Activated T-helper 1 cell treated with anti-CD3 and anti-CD28 coated beads, Interleukin-12 subunit alpha, Interleukin-12 subunit beta, Interleukin-2, Interleukin-4 antibody, amounts not matched to agents 30 ng/mL and 10 ng/mL and 1 ng/mL, durations not matched to agents 14 hours and 24 hours and 36 hours (primary cell): ENCODE data around the gene CYREN. TPM values are rescaled to one million over a fixed set of nuclear protein-coding genes. Genes with fewer than 3 reads are reported as not detected.
"Not testable (repeated sequence)": the region's sequence is repeated elsewhere in the genome, so short reads cannot be mapped to it uniquely, and the experiment has no call there.

Experiments used
- DNase-seq: peaks from one replicate; pipeline ENCODE4 v3.0.0; 2021; ENCODE audit warnings: low spot score
- H3K27ac Mint-ChIP-seq: one replicate; pipeline ENCODE4 v1.8.0; 2021; ENCODE audit warnings: mild to moderate bottlenecking, mixed read lengths
- H3K27me3 Mint-ChIP-seq: one replicate; pipeline ENCODE4 v1.8.0; 2022; ENCODE audit warnings: mild to moderate bottlenecking, moderate library complexity, mixed read lengths; ENCODE audit not compliant: insufficient read depth
- H3K36me3 Mint-ChIP-seq: one replicate; pipeline ENCODE4 v1.8.0; 2021; ENCODE audit warnings: low read depth, mixed read lengths
- H3K4me1 Mint-ChIP-seq: one replicate; pipeline ENCODE4 v1.8.0; 2021; ENCODE audit warnings: low read depth, mixed read lengths
- H3K4me3 Mint-ChIP-seq: one replicate; pipeline ENCODE4 v1.8.0; 2021; ENCODE audit warnings: mild to moderate bottlenecking, moderate library complexity, mixed read lengths
- H3K9me3 Mint-ChIP-seq: one replicate; pipeline ENCODE4 v1.8.0; 2021; ENCODE audit warnings: mixed read lengths
- intact Hi-C: fragments of 100-400 bp; cut with micrococcal nuclease; formaldehyde crosslinking; loops from one replicate; pipeline ENCODE4 v1.15.1; 2024
- total RNA-seq: library from RNA; stranded (reverse); gene quantifications from 2 replicates; pipeline ENCODE4 v1.2.3, GENCODE V29; 2022

Gene CYREN
- total RNA-seq, 1 donor from 2014 or later: 58.9 TPM

- Mint-ChIP-seq H3K36me3 (no peaks in the 10 kb centered on the region), H3K4me3 (no peak overlapping the region)
Measured at GRCh38 chr7:135143885-135144668, 26.4 kb downstream of the CYREN start.

GRCh38 chr7:135129579-135129978, 40.9 kb downstream of the CYREN start:
- Mint-ChIP-seq H3K4me3 (no peak overlapping the region), H3K9me3 (peaks cover 10% of the 10 kb centered on the region), H3K4me1 (no peaks in the 10 kb centered on the region), H3K27ac (no peak overlapping the region), H3K36me3 (no peaks in the 10 kb centered on the region), H3K27me3 (peaks cover 2% of the 10 kb centered on the region)
- DNase-seq: no peak
- intact Hi-C loops: no loop called here

More at GRCh38 chr7:135143885-135144668, 26.4 kb downstream of the CYREN start:
- intact Hi-C loops: no loop called here
- Mint-ChIP-seq H3K4me1 (peaks cover 28% of the 10 kb centered on the region), H3K27me3 (no peaks in the 10 kb centered on the region), H3K9me3 (peaks cover 3% of the 10 kb centered on the region), H3K27ac (no peak overlapping the region)
- no peak for DNase-seq

- Mint-ChIP-seq H3K9me3 (peaks cover 11% of the 10 kb centered on the region), H3K27ac (no peak overlapping the region), H3K4me1 (no peaks in the 10 kb centered on the region), H3K4me3 (no peak overlapping the region), H3K27me3 (peaks cover 2% of the 10 kb centered on the region), H3K36me3 (no peaks in the 10 kb centered on the region)
- DNase-seq: no peak
- intact Hi-C loops: no loop called here
Measured at GRCh38 chr7:135128931-135129330, 41.6 kb downstream of the CYREN start.

- H3K4me1 Mint-ChIP-seq, H3K27me3 Mint-ChIP-seq, H3K4me3 Mint-ChIP-seq, H3K27ac Mint-ChIP-seq, H3K36me3 Mint-ChIP-seq, DNase-seq, intact Hi-C loops: not testable (repeated sequence)
- peaks cover 18% of the 10 kb centered on the region for H3K9me3 Mint-ChIP-seq
Measured at GRCh38 chr7:135124631-135125030, 45.9 kb downstream of the CYREN start.

DNA sequence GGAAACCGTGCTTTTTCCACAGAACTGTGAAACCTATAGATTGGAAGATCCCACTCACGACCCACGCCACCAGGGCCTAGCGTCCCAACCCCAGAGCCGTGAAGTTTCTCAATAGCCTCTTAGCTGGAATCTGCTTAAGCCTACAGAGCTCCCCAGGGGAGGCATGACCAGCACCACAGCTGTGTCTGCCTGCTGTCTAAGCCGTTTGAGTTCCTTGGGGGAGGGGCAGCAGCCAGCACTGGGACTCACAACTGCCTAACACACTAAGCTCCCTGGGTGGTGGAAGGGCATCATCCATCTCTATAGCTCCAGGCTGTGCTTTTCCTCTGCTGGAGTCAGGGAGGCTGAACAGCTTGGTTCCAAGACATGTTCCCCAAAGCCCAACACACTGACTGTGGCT, 48.6 kb downstream of the CYREN start:
- no peaks in the 10 kb centered on the region for H3K4me1 Mint-ChIP-seq

DNA sequence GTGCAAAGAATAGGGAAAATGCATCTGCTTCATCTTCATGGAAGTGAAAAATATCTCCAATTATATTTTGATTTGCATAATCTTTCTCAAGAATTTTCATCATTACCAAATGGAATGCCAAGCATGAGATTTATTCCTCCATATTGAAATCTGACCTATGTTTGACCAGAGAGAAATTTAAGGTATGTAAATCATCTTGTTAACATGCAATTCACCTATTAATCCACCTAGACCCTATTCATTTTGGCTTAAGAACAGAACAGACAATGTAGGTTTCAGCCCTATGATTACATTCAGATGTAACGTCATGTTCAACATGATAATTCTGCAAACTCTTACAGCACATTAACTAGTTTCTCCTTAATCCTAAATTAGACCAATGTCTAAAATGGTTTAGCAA, 53.4 kb downstream of the CYREN start:
- Mint-ChIP-seq H3K4me3 (no peak overlapping the region), H3K27me3 (peaks cover 3% of the 10 kb centered on the region), H3K27ac (no peak overlapping the region), H3K9me3 (peaks cover 21% of the 10 kb centered on the region), H3K4me1 (no peaks in the 10 kb centered on the region), H3K36me3 (peaks cover 2% of the 10 kb centered on the region)
- intact Hi-C loops: no loop called here
- DNase-seq: no peak

More for the DNA sequence above, 48.6 kb downstream of the CYREN start:
- intact Hi-C loops: no loop called here
- Mint-ChIP-seq H3K27ac (no peak overlapping the region), H3K9me3 (peaks cover 25% of the 10 kb centered on the region), H3K27me3 (peaks cover 4% of the 10 kb centered on the region), H3K4me3 (no peak overlapping the region), H3K36me3 (peaks cover 2% of the 10 kb centered on the region)
- no peak for DNase-seq

Other genes starting within 250 kb of the CYREN start
- gene AGBL3, start 184.2 kb downstream of the CYREN start, total RNA-seq: 1.5 and 1.9 TPM in 2 replicates
- 2.9 and 4.5 TPM in 2 replicates for gene TMEM140, start 22.6 kb downstream of the CYREN start, total RNA-seq
- gene WDR91, start 40.8 kb upstream of the CYREN start, total RNA-seq: 34.6 and 35.4 TPM in 2 replicates
- gene STRA8, start 63.1 kb upstream of the CYREN start, total RNA-seq: not detected in 2 replicates